Posterior vena cava (tissue), 2 donors: Measurements from ENCODE around the gene AGFG2. TPM values are rescaled to one million over a fixed set of nuclear protein-coding genes. Genes with fewer than 3 reads are reported as not detected.
"Not testable (repeated sequence)": the region's sequence is repeated elsewhere in the genome, so short reads cannot be mapped to it uniquely, and the experiment has no call there.

Experiments used
- DNase-seq: peaks from one replicate; pipeline ENCODE4 v3.0.0-alpha.2; 2020; ENCODE audit warnings: low spot score
- intact Hi-C, 2 donors: fragments of 100-400 bp; cut with DNase I; formaldehyde crosslinking; loops; one replicate each; pipeline versions ENCODE4 v1.14.1 to v1.14.2; 2022 to 2023
- long read RNA-seq, 2 donors: library from polyadenylated mRNA; unstranded; transcript quantifications; one replicate each; pipeline ENCODE4 v2.0.0, GENCODE V29; 2020 to 2021
- total RNA-seq, 2 donors: library from RNA; stranded (reverse); fragmentation: NEBNext Ultra II Directional; extraction: Animal tissue kit (Norgen Biotek cat#: 25700); gene quantifications; one replicate each; pipeline ENCODE4 v1.2.1, GENCODE V29; 2021
- donor health status: DM: yes; HTN: yes; CAD: no.
- donor health status: DM: yes; HTN: yes; CAD: no.

The AGFG2 gene, protein sequence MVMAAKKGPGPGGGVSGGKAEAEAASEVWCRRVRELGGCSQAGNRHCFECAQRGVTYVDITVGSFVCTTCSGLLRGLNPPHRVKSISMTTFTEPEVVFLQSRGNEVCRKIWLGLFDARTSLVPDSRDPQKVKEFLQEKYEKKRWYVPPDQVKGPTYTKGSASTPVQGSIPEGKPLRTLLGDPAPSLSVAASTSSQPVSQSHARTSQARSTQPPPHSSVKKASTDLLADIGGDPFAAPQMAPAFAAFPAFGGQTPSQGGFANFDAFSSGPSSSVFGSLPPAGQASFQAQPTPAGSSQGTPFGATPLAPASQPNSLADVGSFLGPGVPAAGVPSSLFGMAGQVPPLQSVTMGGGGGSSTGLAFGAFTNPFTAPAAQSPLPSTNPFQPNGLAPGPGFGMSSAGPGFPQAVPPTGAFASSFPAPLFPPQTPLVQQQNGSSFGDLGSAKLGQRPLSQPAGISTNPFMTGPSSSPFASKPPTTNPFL
- total RNA-seq: 10 to 100 TPM; 18.8 to 20.4 TPM
- long read RNA-seq, donor 1, partial matches to known transcripts: 5 of 7 reads
- long read RNA-seq, donor 1, other reads (novel, unspliced or antisense): 2 of 7 reads
- long read RNA-seq, donor 2, partial matches to known transcripts: 3 of 7 reads
- long read RNA-seq, donor 2, other reads (novel, unspliced or antisense): 4 of 7 reads

DNA sequence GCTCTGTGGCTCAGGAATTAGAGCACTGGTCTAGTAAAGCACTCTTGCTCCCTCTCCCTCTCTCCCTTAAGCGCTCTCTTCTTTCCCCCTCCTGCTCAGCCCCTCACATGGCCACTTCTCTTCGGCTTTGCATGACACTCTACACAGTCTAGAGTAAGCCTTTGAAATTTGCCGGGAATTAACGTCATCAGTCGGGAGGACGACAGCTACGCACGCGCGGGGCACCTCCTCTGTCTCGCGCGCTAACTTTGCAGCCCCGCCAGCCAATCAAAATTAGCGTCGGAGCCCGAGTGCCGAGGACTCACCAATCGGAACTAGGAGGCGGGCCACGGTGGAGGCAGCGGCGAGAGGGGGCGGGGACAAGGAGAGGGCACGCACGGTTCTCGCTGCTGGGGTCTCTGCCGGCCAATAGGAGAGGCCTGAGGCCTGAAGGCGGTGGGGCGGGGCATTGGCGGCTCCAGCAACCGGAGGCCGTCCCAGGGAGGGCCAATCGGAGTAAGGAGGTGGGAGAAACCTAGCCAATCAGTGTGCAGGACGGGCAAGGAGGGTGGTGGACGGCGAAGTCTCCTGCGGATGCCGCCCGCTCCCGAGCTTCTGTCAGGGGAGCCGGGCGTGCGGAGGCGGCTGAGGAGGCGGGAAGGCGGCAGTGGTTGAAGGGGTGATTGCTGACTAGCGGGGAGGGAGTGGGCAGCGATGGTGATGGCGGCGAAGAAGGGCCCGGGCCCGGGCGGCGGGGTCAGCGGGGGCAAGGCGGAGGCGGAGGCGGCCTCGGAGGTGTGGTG is at the start of gene AGFG2:
TSS of gene AGFG2 (plus strand) at position 550 of the 782 bp plus-strand sequence. CDS start at position 694, 144 bp downstream.
- intact Hi-C loops: loop anchor here in 1 of 2 donors (5.0 kb wide), 1 partner anchor 1793 kb away; no protein-coding TSS in a partner anchor
- peak; percentile 100 for DNase-seq

DNA sequence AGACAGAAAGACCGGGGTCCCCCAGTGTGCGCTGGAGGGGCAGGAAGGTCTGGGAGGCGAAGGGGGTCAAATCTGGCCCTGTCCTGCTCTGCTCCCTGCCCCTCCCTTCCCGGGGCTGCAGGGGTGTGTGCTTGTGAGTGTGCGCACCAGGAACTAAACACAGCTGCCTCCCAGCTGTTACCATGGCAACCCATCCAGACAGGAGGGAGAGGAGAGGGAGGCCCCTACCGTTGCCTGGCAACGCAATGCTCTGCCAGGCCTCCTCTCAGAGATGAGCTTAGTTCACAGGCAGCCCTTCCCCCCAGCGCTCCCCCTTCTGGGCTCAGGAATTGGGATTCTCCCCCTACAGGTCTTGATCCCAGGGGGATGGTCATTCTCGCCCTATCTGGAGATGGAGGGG is 49.2 kb upstream of the AGFG2 start:
- intact Hi-C loops: loop anchor here in 1 of 2 donors (1.0 kb wide), 1 partner anchor 20 kb away; no protein-coding TSS in a partner anchor
- DNase-seq: no peak

DNA sequence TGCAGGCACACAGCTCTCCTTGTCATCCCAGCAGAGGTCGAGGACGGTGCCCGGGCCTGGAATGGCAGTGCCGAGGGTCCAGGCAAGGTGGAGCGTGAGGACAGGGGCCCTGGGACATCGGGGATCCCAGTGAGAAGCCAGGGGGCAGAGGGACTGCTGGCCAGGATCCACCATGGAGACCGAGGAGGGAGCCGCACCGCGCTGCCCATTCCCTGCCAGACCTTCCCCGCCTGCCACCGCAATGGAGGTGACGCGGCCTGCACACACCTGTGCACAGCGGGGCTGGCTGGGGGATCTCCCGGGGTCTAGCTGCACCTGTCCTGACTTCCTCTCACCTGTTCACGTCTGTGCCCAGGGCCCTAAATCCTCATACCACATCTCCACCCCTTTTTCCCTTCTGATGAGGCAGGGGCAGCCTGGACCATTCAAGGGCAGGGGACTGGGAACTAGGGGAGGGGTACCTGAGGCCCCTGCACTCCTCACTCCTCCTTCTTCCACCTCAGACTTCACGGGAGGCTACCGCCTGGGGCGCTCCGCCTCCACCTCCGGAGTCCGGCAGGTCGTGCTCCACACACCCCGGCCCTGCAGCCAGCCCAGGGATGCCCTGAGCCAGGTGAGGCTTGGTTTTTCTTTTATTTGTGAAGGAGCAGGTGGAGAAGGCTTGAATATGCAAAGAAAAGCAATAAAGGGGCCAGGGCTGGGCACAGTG is 48.4 kb upstream of the AGFG2 start:
- intact Hi-C loops: no loop called here
- no peak for DNase-seq

DNA sequence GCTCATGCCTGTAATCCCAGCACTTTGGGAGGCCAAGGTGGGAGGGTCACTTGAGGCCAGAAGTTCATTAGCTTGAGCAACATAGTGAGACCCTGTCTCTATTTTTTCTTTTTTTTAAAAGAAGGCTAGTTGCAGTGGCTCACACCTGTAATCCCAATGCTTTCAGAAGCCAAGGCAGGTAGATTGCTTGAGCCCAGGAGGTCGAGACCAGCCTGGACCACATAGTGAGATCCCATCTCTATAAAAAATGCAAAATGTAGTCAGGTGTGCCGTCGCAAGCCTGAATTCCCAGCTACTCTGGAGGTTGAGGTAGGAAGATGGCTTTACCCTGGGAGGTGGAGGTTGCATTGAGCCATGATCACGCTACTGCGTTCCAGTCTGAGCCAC is 47.8 kb upstream of the AGFG2 start:
- DNase-seq: no peak
- intact Hi-C loops: no loop called here

DNA sequence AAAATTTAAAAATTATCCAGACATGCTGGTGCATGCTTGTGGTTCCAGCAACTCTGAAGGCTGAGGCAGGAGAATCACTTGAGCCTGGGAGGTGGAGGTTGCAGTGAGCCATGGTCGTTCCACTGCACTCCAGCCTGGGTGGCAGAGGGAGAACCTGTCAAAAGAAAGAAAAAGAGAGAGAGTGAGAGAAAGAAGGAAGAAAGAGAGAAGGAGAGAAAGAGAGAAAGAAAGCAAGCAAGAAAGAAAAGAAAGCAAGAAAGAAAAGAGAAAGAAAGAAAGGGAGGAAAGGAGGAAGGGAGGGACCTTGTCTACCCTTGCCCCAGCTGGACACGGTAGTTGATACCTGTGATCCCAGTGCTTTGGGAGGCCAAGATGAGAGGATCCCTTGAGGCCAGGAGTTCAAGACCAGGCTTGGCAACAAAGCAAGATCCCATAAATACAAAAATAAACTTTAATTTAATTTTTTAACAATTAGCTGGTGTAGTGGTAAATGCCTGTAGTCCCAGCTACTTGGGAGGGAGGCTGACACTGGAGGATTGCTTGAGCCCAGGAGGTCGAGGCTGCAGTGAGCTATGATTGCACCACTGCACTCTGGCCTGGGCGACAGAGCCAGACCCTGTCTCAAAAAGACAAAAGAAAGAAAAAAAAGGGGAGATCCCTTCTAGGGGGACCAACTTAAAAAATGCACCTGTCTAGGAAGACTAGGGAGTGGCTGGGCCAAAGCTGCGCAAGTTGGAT is 46.1 kb upstream of the AGFG2 start:
- DNase-seq: no peak
- intact Hi-C loops: no loop called here

DNA sequence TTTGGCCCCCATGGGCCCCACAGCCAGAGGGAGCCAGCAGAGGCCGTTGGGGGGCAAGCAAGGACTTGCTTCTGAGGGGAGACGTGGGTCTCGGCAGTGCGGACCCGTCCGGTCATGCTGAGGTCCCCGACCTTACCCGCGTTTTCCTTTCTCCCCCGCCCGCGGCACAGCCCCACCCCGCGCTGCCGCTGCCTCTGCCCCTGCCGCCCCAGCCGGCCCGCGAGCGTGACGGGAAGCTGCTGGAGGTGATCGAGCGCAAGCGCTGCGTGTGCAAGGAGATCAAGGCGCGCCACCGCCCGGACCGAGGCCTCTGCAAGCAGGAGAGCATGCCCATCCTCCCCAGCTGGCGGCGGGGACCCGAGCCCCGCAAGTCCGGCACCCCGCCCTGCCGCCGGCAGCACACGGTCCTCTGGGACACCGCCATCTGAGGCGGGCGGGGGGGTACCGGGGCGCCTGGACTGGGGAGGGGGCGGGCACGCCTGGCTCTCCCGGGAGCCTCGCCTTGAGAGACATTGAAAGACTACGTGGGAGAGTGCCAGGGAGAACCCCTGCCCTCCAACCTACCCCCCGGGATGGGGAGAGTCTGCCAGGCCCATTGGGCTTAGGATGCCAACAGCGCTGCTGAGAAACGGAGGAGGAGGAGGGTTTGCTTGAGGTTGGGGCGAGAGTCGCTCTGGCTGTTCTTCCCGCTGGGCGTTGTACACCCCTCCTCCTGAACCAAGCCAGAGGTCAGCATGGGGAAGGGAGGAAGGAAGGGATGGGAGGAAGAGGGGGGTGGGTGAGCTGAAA is 45.3 kb upstream of the AGFG2 start:
- no peak for DNase-seq
- intact Hi-C loops: no loop called here

DNA sequence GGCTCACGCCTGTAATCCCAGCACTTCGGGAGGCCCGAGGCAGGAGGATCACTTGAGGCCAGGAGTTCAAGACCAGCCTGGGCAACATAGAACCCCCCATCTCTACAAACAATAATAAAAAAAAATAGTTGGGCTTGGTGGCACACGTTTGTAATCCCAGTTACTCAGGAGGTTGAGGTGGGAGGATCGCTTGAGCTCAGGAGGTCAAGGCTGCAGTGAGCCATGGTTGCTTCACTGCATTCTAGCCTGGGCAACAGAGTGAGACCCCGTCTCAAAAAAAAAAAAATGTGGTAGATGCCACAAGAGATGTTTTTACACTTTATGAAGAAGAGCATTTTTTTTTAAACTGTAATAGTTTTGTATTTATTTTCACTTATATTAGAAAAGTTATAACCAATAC is 42.5 kb upstream of the AGFG2 start:
- intact Hi-C loops: no loop called here
- DNase-seq: no peak

DNA sequence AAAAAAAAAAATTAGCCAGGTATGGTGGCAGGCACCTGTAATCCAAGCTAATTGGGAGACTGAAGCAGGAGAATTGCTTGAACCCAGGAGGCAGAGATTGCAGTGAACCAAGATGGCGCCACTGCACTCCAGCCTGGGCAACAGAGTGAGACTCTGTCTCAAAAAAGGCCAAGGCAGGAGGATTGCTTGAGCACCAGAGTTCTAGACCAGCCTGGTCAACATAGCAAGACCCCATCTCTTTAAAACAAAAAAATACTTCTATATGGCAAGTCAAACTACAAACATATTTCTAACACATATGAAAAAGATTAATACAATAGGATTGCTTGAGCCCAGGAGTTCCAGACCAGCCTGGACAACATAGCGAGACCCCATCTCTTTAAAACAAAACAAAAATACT is 38.3 kb upstream of the AGFG2 start:
- intact Hi-C loops, DNase-seq: not testable (repeated sequence)

DNA sequence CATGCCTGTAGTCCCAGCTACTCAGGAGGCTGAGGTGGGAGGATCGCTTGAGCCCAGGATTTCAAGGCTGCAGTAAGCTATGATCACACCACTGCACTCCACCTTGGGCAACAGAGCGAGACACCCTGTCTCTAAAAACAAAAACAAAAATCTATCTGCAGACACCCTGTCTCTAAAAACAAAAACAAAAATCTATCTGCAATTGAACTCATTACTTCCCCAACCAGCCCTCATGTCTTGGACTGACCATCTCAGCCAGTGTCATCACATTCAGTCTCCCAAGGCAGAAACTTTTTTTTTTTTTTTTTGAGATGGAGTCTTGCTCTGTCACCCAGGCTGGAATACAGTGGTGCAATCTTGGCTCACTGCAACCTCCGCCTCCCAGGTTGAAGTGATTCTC is 35.0 kb upstream of the AGFG2 start:
- DNase-seq, intact Hi-C loops: not testable (repeated sequence)

DNA sequence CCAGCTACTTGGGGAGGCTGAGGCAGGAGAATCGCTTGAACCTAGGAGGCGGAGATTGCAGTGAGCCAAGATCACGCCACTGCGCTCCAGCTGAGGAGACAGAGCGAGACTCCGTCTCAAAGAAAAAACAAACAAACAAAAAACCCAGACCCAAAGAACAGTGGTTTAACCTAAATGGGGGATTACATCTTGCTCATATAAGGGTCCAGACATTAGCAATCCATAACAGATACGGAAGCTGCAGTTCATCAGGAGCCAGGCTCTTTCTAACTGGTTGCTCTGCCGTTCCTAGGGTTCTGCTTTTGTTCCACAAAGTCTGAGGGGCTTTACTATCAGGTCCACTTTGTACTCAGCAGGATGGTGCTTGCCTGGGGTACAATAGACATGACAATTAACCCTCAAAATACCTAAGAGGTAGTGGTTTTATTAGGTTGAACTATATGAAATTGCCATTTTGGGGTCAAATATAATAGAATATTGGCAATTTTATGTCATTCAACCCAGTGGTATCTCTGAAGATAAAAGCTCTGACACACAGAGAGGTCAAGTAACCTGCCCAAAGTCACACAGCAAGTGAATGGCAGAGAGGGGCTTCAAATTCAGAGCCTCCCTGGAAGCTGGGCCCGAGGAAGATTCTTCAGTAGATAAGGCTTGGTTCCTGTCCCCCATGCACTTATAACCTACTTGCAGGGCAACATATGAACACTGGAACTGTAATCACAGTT is 34.0 kb upstream of the AGFG2 start:
- DNase-seq: no peak
- intact Hi-C loops: no loop called here

DNA sequence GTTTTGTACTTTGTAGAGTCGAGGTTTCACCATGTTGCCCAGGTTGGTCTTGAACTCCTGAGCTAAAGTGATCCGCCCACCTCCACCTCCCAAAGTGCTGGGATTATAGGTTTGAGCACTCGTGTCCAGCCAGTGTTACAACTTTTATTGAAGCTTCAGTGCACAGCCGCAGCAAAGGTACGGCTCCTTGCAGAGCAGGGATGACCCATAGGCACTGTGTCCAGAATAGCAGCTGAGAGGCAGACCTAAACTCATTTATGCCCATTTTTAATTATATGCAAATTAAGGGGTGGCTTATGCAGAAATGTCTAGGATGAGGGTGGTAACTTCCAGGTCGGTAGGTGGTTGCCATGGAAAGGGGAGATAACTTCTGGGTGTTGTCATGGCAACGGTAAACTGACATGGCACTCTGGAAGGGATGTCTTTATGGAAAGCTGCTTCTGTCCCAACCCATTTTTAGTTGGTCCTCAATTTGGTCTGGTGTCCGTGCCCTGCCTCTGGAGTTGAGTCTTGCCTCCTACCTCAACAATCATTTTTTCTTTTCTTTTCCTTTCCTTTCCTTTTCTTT is 32.6 kb upstream of the AGFG2 start:
- intact Hi-C loops: no loop called here
- DNase-seq: no peak

DNA sequence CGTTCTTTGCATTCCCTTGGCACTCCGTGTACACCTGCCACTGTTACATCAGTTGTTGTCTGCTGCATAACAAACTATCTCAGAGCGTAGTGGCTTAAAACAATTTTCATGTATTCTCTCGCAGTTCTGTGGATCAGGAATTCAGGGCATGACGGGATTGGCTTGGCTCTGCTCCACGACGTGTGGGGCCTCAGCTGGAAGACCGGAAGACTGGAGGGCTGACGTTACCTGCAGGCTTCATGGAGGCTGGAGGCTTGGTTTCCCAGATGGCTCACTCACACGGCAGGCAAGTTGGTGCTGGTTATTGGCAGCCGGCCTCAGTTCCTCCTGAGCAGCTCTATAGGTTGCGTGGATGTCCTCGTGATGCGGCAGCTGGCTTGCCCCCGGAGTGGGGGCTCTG is 29.8 kb upstream of the AGFG2 start:
- no peak for DNase-seq
- intact Hi-C loops: no loop called here

DNA sequence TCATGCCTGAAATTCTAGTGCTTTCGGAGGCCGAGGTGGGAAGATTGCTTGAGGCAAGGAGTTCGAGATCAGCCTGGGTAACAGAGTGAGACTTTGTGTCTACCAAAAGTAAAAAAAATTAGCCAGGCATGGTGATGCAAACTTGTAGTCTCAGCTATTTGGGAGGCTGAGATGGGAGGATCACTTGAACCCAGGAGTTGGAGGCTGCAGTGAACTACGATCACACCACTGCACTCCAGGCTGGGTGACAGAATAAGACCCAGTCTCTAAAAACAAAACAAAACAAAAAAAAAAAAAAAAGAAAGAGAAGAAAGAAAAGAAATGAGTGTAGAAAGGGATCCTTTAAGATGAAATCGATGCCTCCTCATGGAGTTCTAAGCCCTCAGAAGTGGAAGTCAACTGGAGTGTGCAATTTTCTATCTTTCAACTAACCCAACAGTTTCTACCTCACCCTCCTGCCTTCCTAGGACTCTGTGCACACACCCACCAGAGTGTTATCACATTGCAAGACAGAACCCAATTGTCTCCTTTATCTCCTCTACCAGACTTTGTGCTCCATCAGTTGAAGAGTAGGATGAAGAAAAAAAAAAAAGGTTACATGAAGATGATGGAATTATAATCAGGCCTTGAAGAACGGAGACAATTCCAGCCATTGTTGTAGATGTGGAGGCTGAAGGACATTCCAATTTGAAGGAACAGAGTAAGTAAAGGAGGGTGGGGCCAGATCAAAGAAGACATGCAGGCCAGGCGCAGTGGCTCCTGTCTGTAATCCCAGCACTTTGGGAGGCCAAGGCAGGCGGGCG is 28.4 kb upstream of the AGFG2 start:
- intact Hi-C loops: loop anchor here in 1 of 2 donors (1.0 kb wide), 1 partner anchor 21 kb away; no protein-coding TSS in a partner anchor
- DNase-seq: no peak

DNA sequence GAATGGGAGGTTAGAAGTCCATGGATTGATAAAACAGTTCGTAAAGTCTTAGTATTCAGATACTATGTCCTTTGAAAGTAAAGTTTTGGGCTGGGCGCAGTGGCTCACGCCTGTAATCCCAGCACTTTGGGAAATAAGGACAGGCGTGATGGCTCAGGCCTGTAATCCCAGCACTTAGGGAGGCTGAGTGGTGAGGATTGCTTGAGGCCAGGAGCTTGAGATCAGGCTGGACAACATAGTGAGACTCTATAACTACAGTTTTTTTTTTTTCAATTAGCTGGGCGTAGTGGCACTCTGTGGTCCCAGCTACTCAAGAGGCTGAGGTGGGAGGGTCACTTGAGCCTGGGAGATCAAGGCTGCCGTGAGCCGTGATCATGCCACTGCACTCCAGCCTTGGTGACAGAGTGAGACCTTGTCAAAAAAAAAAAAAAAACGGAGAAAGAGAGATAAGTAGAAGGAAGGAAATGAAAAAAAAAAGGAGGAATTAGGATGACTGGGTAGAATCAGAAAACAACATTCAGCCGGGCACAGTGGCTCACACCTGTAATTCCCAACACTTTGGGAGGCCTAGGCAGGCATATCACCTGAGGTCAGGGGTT is 25.7 kb upstream of the AGFG2 start:
- no peak for DNase-seq
- intact Hi-C loops: no loop called here

DNA sequence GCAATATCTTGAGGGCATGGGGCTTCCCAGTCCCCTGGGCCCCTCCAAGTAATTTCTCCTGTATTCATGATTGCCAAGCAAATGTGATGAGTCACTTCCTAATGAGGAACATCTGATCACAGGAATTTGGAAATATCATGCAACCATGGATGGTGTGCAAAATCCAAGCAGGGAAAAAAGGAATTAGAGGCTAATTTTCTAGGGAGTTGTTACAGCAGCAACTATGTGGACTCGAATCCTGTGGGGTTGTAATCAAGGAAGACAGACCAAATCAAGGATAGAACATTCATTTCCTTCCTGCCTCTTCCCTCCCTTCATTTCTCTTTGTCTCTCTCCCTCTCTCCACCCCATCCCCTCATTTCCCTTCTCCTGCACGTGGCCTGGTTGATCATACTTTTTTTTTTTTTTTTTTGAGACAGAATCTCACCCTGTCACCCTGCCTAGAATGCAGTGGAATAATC is 23.9 kb upstream of the AGFG2 start:
- intact Hi-C loops: no loop called here
- no peak for DNase-seq
